Measurements from ENCODE around the gene CEP126.

The CEP126 gene

GRCh38 chr11:101907815-101908214 lies 7.0 kb upstream of the CEP126 start:
- H3K9ac ChIP-seq (ENCODE audit: low read length in 2 of 2) = no peak overlapping the region
- no peak overlapping the region for H3K4me3 ChIP-seq (ENCODE audit: low read length in 2 of 2)
- no peaks in the 10 kb centered on the region for H3K9me3 ChIP-seq (ENCODE audit: control insufficient read depth in 2 of 2, low read length in 2 of 2)
- no peak overlapping the region for H3K27ac ChIP-seq (ENCODE audit: low read length)
- H3K36me3 ChIP-seq (ENCODE audit: control insufficient read depth in 2 of 2, insufficient read depth in 2 of 2, low read length in 2 of 2) = no peaks in the 10 kb centered on the region
- H3K4me1 ChIP-seq (ENCODE audit: control insufficient read depth, insufficient read depth, low read length) = no peaks in the 10 kb centered on the region
- H3K27me3 ChIP-seq (ENCODE audit: control insufficient read depth in 1 of 2, insufficient read depth in 2 of 2, low read length in 2 of 2) = no peaks in the 10 kb centered on the region

- no peak overlapping the region for H3K4me3 ChIP-seq (ENCODE audit: low read length in 2 of 2)
- H3K9me3 ChIP-seq (ENCODE audit: control insufficient read depth in 2 of 2, low read length in 2 of 2) = no peaks in the 10 kb centered on the region
- no peaks in the 10 kb centered on the region for H3K36me3 ChIP-seq (ENCODE audit: control insufficient read depth in 2 of 2, insufficient read depth in 2 of 2, low read length in 2 of 2)
- H3K4me1 ChIP-seq (ENCODE audit: control insufficient read depth, insufficient read depth, low read length) = peaks cover 2% of the 10 kb centered on the region
- H3K27me3 ChIP-seq (ENCODE audit: control insufficient read depth in 1 of 2, insufficient read depth in 2 of 2, low read length in 2 of 2) = no peaks in the 10 kb centered on the region
- no peak overlapping the region for H3K27ac ChIP-seq (ENCODE audit: low read length)
- no peak overlapping the region for H3K9ac ChIP-seq (ENCODE audit: low read length in 2 of 2)
Measured at GRCh38 chr11:101909087-101909486, 5.7 kb upstream of the CEP126 start.

GRCh38 chr11:101912823-101913284 lies 2.0 kb upstream of the CEP126 start:
- H3K4me3 ChIP-seq (ENCODE audit: low read length in 2 of 2) = no peak overlapping the region
- no peaks in the 10 kb centered on the region for H3K36me3 ChIP-seq (ENCODE audit: control insufficient read depth in 2 of 2, insufficient read depth in 2 of 2, low read length in 2 of 2)
- no peak overlapping the region for H3K27ac ChIP-seq (ENCODE audit: low read length)
- no peaks in the 10 kb centered on the region for H3K9me3 ChIP-seq (ENCODE audit: control insufficient read depth in 2 of 2, low read length in 2 of 2)
- no peak overlapping the region for H3K9ac ChIP-seq (ENCODE audit: low read length in 2 of 2)
- no peaks in the 10 kb centered on the region for H3K27me3 ChIP-seq (ENCODE audit: control insufficient read depth in 1 of 2, insufficient read depth in 2 of 2, low read length in 2 of 2)
- peaks cover 2% of the 10 kb centered on the region for H3K4me1 ChIP-seq (ENCODE audit: control insufficient read depth, insufficient read depth, low read length)

- H3K36me3 ChIP-seq (ENCODE audit: control insufficient read depth in 2 of 2, insufficient read depth in 2 of 2, low read length in 2 of 2) = no peaks in the 10 kb centered on the region
- H3K9me3 ChIP-seq (ENCODE audit: control insufficient read depth in 2 of 2, low read length in 2 of 2) = no peaks in the 10 kb centered on the region
- no peaks in the 10 kb centered on the region for H3K27me3 ChIP-seq (ENCODE audit: control insufficient read depth in 1 of 2, insufficient read depth in 2 of 2, low read length in 2 of 2)
- no peak overlapping the region for H3K9ac ChIP-seq (ENCODE audit: low read length in 2 of 2)
- peak overlapping the region in 1 of 2 donors; percentile 34 for H3K4me3 ChIP-seq (ENCODE audit: low read length in 2 of 2)
- H3K27ac ChIP-seq (ENCODE audit: low read length) = peak overlapping the region; percentile 89
- peaks cover 2% of the 10 kb centered on the region for H3K4me1 ChIP-seq (ENCODE audit: control insufficient read depth, insufficient read depth, low read length)
Measured at GRCh38 chr11:101913656-101914055, 1.2 kb upstream of the CEP126 start.

GRCh38 chr11:101914341-101914737 lies 471 bp upstream of the CEP126 start:
- Histone ChIP-seq H3K4me3 (ENCODE audit: low read length in 2 of 2) (peak overlapping the region; percentile 85 to 88), H3K9me3 (ENCODE audit: control insufficient read depth in 2 of 2, low read length in 2 of 2) (no peaks in the 10 kb centered on the region), H3K36me3 (ENCODE audit: control insufficient read depth in 2 of 2, insufficient read depth in 2 of 2, low read length in 2 of 2) (no peaks in the 10 kb centered on the region), H3K27ac (ENCODE audit: low read length) (peak overlapping the region; percentile 89), H3K9ac (ENCODE audit: low read length in 2 of 2) (peak overlapping the region; percentile 79 to 86), H3K27me3 (ENCODE audit: control insufficient read depth in 1 of 2, insufficient read depth in 2 of 2, low read length in 2 of 2) (no peaks in the 10 kb centered on the region), H3K4me1 (ENCODE audit: control insufficient read depth, insufficient read depth, low read length) (peaks cover 2% of the 10 kb centered on the region)

- Histone ChIP-seq H3K4me1 (ENCODE audit: control insufficient read depth, insufficient read depth, low read length) (peaks cover 2% of the 10 kb centered on the region), H3K27ac (ENCODE audit: low read length) (peak overlapping the region; percentile 89), H3K9me3 (ENCODE audit: control insufficient read depth in 2 of 2, low read length in 2 of 2) (no peaks in the 10 kb centered on the region), H3K27me3 (ENCODE audit: control insufficient read depth in 1 of 2, insufficient read depth in 2 of 2, low read length in 2 of 2) (no peaks in the 10 kb centered on the region), H3K36me3 (ENCODE audit: control insufficient read depth in 2 of 2, insufficient read depth in 2 of 2, low read length in 2 of 2) (no peaks in the 10 kb centered on the region), H3K9ac (ENCODE audit: low read length in 2 of 2) (peak overlapping the region; percentile 85 to 86), H3K4me3 (ENCODE audit: low read length in 2 of 2) (peak overlapping the region; percentile 85 to 88)
Measured at GRCh38 chr11:101915791-101916291, 1.0 kb downstream of the CEP126 start.

GRCh38 chr11:101916422-101916821 lies 1.6 kb downstream of the CEP126 start, which contains the start of gene ANGPTL5:
Gene ANGPTL5, minus strand, starts transcription at chr11:101916522. Its CDS starts 8,613 bp downstream, at chr11:101907909.
- Histone ChIP-seq H3K9me3 (ENCODE audit: control insufficient read depth in 2 of 2, low read length in 2 of 2) (no peaks in the 10 kb centered on the region), H3K9ac (ENCODE audit: low read length in 2 of 2) (peak within 1 kb of the TSS; percentile 85 to 86), H3K36me3 (ENCODE audit: control insufficient read depth in 2 of 2, insufficient read depth in 2 of 2, low read length in 2 of 2) (no peaks in the 10 kb centered on the region), H3K4me3 (ENCODE audit: low read length in 2 of 2) (peak within 1 kb of the TSS; percentile 85 to 88), H3K27ac (ENCODE audit: low read length) (peak within 1 kb of the TSS; percentile 89), H3K4me1 (ENCODE audit: control insufficient read depth, insufficient read depth, low read length) (peaks cover 2% of the 10 kb centered on the region), H3K27me3 (ENCODE audit: control insufficient read depth in 1 of 2, insufficient read depth in 2 of 2, low read length in 2 of 2) (no peaks in the 10 kb centered on the region)

- Histone ChIP-seq H3K4me3 (ENCODE audit: low read length in 2 of 2) (no peak overlapping the region), H3K9me3 (ENCODE audit: control insufficient read depth in 2 of 2, low read length in 2 of 2) (no peaks in the 10 kb centered on the region), H3K9ac (ENCODE audit: low read length in 2 of 2) (no peak overlapping the region), H3K27me3 (ENCODE audit: control insufficient read depth in 1 of 2, insufficient read depth in 2 of 2, low read length in 2 of 2) (no peaks in the 10 kb centered on the region), H3K36me3 (ENCODE audit: control insufficient read depth in 2 of 2, insufficient read depth in 2 of 2, low read length in 2 of 2) (no peaks in the 10 kb centered on the region), H3K4me1 (ENCODE audit: control insufficient read depth, insufficient read depth, low read length) (peaks cover 2% of the 10 kb centered on the region), H3K27ac (ENCODE audit: low read length) (no peak overlapping the region)
Measured at GRCh38 chr11:101917226-101917625, 2.4 kb downstream of the CEP126 start.

- no peaks in the 10 kb centered on the region for H3K27me3 ChIP-seq (ENCODE audit: control insufficient read depth in 1 of 2, insufficient read depth in 2 of 2, low read length in 2 of 2)
- H3K36me3 ChIP-seq (ENCODE audit: control insufficient read depth in 2 of 2, insufficient read depth in 2 of 2, low read length in 2 of 2) = peaks cover 0 to 4% of the 10 kb centered on the region in 2 donors
- H3K27ac ChIP-seq (ENCODE audit: low read length) = no peak overlapping the region
- H3K4me1 ChIP-seq (ENCODE audit: control insufficient read depth, insufficient read depth, low read length) = no peaks in the 10 kb centered on the region
- H3K4me3 ChIP-seq (ENCODE audit: low read length in 2 of 2) = no peak overlapping the region
- no peak overlapping the region for H3K9ac ChIP-seq (ENCODE audit: low read length in 2 of 2)
- H3K9me3 ChIP-seq (ENCODE audit: control insufficient read depth in 2 of 2, low read length in 2 of 2) = no peaks in the 10 kb centered on the region
Measured at GRCh38 chr11:101920992-101921391, 6.2 kb downstream of the CEP126 start.

- Histone ChIP-seq H3K36me3 (ENCODE audit: control insufficient read depth in 2 of 2, insufficient read depth in 2 of 2, low read length in 2 of 2) (peaks cover 0 to 4% of the 10 kb centered on the region in 2 donors), H3K9me3 (ENCODE audit: control insufficient read depth in 2 of 2, low read length in 2 of 2) (no peaks in the 10 kb centered on the region), H3K27me3 (ENCODE audit: control insufficient read depth in 1 of 2, insufficient read depth in 2 of 2, low read length in 2 of 2) (no peaks in the 10 kb centered on the region), H3K9ac (ENCODE audit: low read length in 2 of 2) (no peak overlapping the region), H3K4me3 (ENCODE audit: low read length in 2 of 2) (no peak overlapping the region), H3K27ac (ENCODE audit: low read length) (no peak overlapping the region), H3K4me1 (ENCODE audit: control insufficient read depth, insufficient read depth, low read length) (no peaks in the 10 kb centered on the region)
Measured at GRCh38 chr11:101923554-101923953, 8.7 kb downstream of the CEP126 start.

- Histone ChIP-seq H3K27me3 (ENCODE audit: control insufficient read depth in 1 of 2, insufficient read depth in 2 of 2, low read length in 2 of 2) (no peaks in the 10 kb centered on the region), H3K36me3 (ENCODE audit: control insufficient read depth in 2 of 2, insufficient read depth in 2 of 2, low read length in 2 of 2) (no peaks in the 10 kb centered on the region), H3K4me1 (ENCODE audit: control insufficient read depth, insufficient read depth, low read length) (no peaks in the 10 kb centered on the region), H3K9me3 (ENCODE audit: control insufficient read depth in 2 of 2, low read length in 2 of 2) (peaks cover 0 to 4% of the 10 kb centered on the region in 2 donors), H3K4me3 (ENCODE audit: low read length in 2 of 2) (no peak overlapping the region), H3K27ac (ENCODE audit: low read length) (no peak overlapping the region), H3K9ac (ENCODE audit: low read length in 2 of 2) (no peak overlapping the region)
Measured at GRCh38 chr11:101929294-101929915, 14.6 kb downstream of the CEP126 start.
